OCI-LY3 (cell line): Measurements from ENCODE around the gene LRRC43.

Experiments
- H2AFZ ChIP-seq: fragments of 200-600, 300-600 bp; shearing (Covaris generic); 2 replicates; pipeline ENCODE4 v1.6.0; 2014; ENCODE audit warnings: antibody characterized with exemption, low read depth, low read length
- H3K27ac ChIP-seq: fragments of 200-600, 300-600 bp; sonication (generic); 2 replicates; pipeline ENCODE4 v1.5.1; 2014; ENCODE audit warnings: mild to moderate bottlenecking, low read length, moderate library complexity, mixed read lengths
- H3K27me3 ChIP-seq: fragments of 200-600, 300-600 bp; sonication (generic); 2 replicates; pipeline ENCODE4 v1.6.1; 2014; ENCODE audit warnings: low read depth, low read length, mixed read lengths
- H3K36me3 ChIP-seq: fragments of 200-600, 300-600 bp; sonication (generic); replicated peaks from 2 replicates; pipeline ENCODE3; 2014; ENCODE audit warnings: low read depth, low read length, mixed read lengths
- H3K4me1 ChIP-seq: fragments of 300-600, 200-600 bp; sonication (generic); 2 replicates; pipeline ENCODE4 v1.6.1; 2014; ENCODE audit warnings: low read length, mixed read lengths
- H3K4me2 ChIP-seq: fragments of 200-600, 300-600 bp; sonication (generic); 2 replicates; pipeline ENCODE4 v1.6.1; 2014; ENCODE audit warnings: low read length, mixed read lengths
- H3K4me3 ChIP-seq: fragments of 300-600, 200-600 bp; sonication (generic); 2 replicates; pipeline ENCODE4 v1.5.1; 2014; ENCODE audit warnings: antibody characterized with exemption, mild to moderate bottlenecking, low read length, moderate library complexity
- H3K79me2 ChIP-seq: fragments of 300-600, 200-600 bp; shearing (Covaris generic); 2 replicates; pipeline ENCODE4 v1.6.1; 2014; ENCODE audit warnings: mild to moderate bottlenecking, low read length, mixed read lengths
- H3K9ac ChIP-seq: fragments of 300-600, 200-600 bp; shearing (Covaris generic); 2 replicates; pipeline ENCODE4 v1.6.0; 2014; ENCODE audit warnings: mild to moderate bottlenecking, low read length, moderate library complexity
- H3K9me3 ChIP-seq: fragments of 200-600, 300-600 bp; shearing (Covaris generic); 2 replicates; pipeline ENCODE4 v1.6.1; 2014; ENCODE audit warnings: low read length, mixed read lengths; ENCODE audit not compliant: insufficient read depth
- H4K20me1 ChIP-seq: fragments of 200-600, 300-600 bp; sonication (generic); 2 replicates; pipeline ENCODE4 v1.6.1; 2016; ENCODE audit warnings: low read length, mixed read lengths; ENCODE audit not compliant: insufficient read depth
- CTCF ChIP-seq: fragments of 200-600, 300-600 bp; sonication (generic); IDR thresholded peaks from 2 replicates; pipeline ENCODE4 v1.5.1; 2014; ENCODE audit warnings: antibody characterized with exemption, low read length, low read depth
- EZH2phosphoT487 ChIP-seq: fragments of 200-600 bp; shearing (Covaris generic); IDR thresholded peaks from 2 replicates; pipeline ENCODE4 v1.6.1; 2018; ENCODE audit warnings: antibody characterized with exemption, mixed run types, low read depth

The LRRC43 gene

GRCh38 chr12:122227341-122227740 is 44.4 kb downstream of the LRRC43 start:
- TF ChIP-seq EZH2phosphoT487 (no peak), CTCF (no peak)
- H3K4me1 ChIP-seq = peaks cover 13% of the 10 kb centered on the region
- H3K27ac ChIP-seq = no peak overlapping the region
- H3K4me3 ChIP-seq = no peak overlapping the region
- no peaks in the 10 kb centered on the region for H3K9me3 ChIP-seq
- H3K9ac ChIP-seq = no peak overlapping the region
- no peak overlapping the region for H3K4me2 ChIP-seq
- H4K20me1 ChIP-seq = no peaks in the 10 kb centered on the region
- no peak overlapping the region for H2AFZ ChIP-seq
- H3K27me3 ChIP-seq = no peaks in the 10 kb centered on the region
- H3K36me3 ChIP-seq = peaks cover 17% of the 10 kb centered on the region
- H3K79me2 ChIP-seq = peaks cover 34% of the 10 kb centered on the region

GRCh38 chr12:122228092-122228491 is 45.2 kb downstream of the LRRC43 start:
- Histone ChIP-seq H3K27ac (no peak overlapping the region), H3K9ac (no peak overlapping the region), H3K4me3 (no peak overlapping the region), H3K36me3 (peaks cover 15% of the 10 kb centered on the region), H3K9me3 (no peaks in the 10 kb centered on the region), H3K27me3 (no peaks in the 10 kb centered on the region), H4K20me1 (no peaks in the 10 kb centered on the region), H3K4me2 (no peak overlapping the region), H3K79me2 (peaks cover 27% of the 10 kb centered on the region), H3K4me1 (peaks cover 13% of the 10 kb centered on the region), H2AFZ (no peak overlapping the region)
- no peak for TF ChIP-seq EZH2phosphoT487
- no peak for TF ChIP-seq CTCF

DNA sequence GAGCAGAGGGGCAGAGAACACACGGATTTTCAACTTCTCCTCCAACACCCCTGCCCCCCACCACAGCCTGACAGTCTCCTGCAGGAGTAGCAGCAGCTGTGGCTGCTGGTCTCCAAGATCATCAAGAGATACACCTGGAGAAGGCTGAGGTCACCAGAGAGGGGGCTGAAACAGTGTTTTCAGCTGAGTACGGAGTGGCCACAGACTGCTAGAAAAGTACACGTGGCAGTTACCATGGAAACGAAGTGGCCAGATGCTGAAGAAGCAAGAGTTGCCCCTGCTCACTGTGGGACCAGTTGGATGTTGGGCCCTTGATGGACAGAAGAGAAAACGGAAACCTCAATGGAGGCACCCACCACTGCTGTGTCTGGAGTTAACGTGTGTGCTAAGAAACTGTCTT is 47.9 kb downstream of the LRRC43 start:
- Histone ChIP-seq H3K4me3 (no peak overlapping the region), H2AFZ (no peak overlapping the region), H3K79me2 (no peaks in the 10 kb centered on the region), H3K9ac (no peak overlapping the region), H3K36me3 (peaks cover 15% of the 10 kb centered on the region), H3K4me2 (no peak overlapping the region), H4K20me1 (no peaks in the 10 kb centered on the region), H3K4me1 (peaks cover 5% of the 10 kb centered on the region), H3K27ac (no peak overlapping the region), H3K27me3 (no peaks in the 10 kb centered on the region), H3K9me3 (no peaks in the 10 kb centered on the region)
- TF ChIP-seq CTCF (no peak), EZH2phosphoT487 (no peak)

- Histone ChIP-seq H3K9ac (no peak overlapping the region), H3K9me3 (no peaks in the 10 kb centered on the region), H4K20me1 (no peaks in the 10 kb centered on the region), H3K4me3 (no peak overlapping the region), H3K27ac (no peak overlapping the region), H3K4me1 (no peaks in the 10 kb centered on the region), H3K4me2 (no peak overlapping the region), H2AFZ (no peak overlapping the region), H3K79me2 (no peaks in the 10 kb centered on the region), H3K36me3 (peaks cover 16% of the 10 kb centered on the region), H3K27me3 (no peaks in the 10 kb centered on the region)
- no peak for TF ChIP-seq CTCF
These were observed 49.8 kb downstream of the LRRC43 start for GRCh38 chr12:122232691-122233090.
